ENCODE results near the gene DDT.

DNA sequence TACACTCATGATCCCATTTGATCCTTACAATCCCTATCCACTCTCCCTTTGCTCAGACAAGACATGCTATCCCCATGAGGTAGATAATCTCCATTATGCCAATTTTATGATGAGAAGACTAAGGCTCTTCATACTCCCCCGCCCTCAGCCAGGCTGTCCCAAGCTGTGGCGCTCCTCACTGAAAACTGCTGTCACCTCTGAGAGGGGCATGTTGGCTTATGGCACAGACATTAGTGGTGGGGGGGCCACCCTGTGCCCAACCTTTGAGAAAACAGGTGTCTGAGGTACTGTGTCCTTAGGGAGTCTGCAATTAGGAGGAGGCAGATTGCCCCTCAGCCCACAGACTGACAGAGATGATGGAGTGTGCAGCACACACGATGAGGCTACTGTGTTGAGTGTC lies 5.2 kb downstream of the DDT start:
- TF ChIP-seq EZH2 (IDR thresholded peaks at IDR 0.05) (no peak), POLR2AphosphoS5 (IDR thresholded peaks at IDR 0.05; ENCODE audit: borderline replicate concordance, low read depth, low read length) (no peak)
